Progenitor cell of endocrine pancreas (in vitro differentiated cells): Measurements from ENCODE around the gene PTPRM. TPM values are rescaled to one million over a fixed set of nuclear protein-coding genes. Genes with fewer than 3 reads are reported as not detected.

Experiments
- DNase-seq: peaks from one replicate; pipeline ENCODE4 v3.0.0; 2021; ENCODE audit warnings: low spot score; ENCODE audit not compliant: unreplicated experiment
- H3K27ac Mint-ChIP-seq: 2 replicates; pipeline ENCODE4 v1.8.0; 2021; ENCODE audit warnings: mild to moderate bottlenecking, moderate library complexity, mixed read lengths
- H3K27me3 Mint-ChIP-seq: 2 replicates; pipeline ENCODE4 v1.8.0; 2021; ENCODE audit warnings: mixed read lengths
- H3K36me3 Mint-ChIP-seq: 2 replicates; pipeline ENCODE4 v1.8.0; 2022; ENCODE audit warnings: mixed read lengths; ENCODE audit not compliant: insufficient read depth
- H3K4me1 Mint-ChIP-seq: 2 replicates; pipeline ENCODE4 v1.8.0; 2021; ENCODE audit warnings: low read depth, mixed read lengths
- H3K4me3 Mint-ChIP-seq: 2 replicates; pipeline ENCODE4 v1.8.0; 2021; ENCODE audit warnings: low read depth, mild to moderate bottlenecking, moderate library complexity, mixed read lengths
- H3K9me3 Mint-ChIP-seq: 2 replicates; pipeline ENCODE4 v1.8.0; 2021; ENCODE audit warnings: low read depth, mixed read lengths
- total RNA-seq: library from RNA; stranded (reverse); gene quantifications from 2 replicates; pipeline ENCODE4 v1.2.1, GENCODE V29; 2021
- TF ChIP-seq, protein P1 (sequence below): fragments of 200-600 bp; sonication (generic); IDR thresholded peaks from one replicate; pipeline ENCODE4 v1.5.0; 2021; ENCODE audit warnings: antibody characterized with exemption, mild to moderate bottlenecking; ENCODE audit not compliant: unreplicated experiment

PTPRM gene
- total RNA-seq, 1 donor from 2014 or later, result 23.2 TPM

GRCh38 chr18:8041526-8042111 is 474.5 kb downstream of the PTPRM start:
- Mint-ChIP-seq H3K27ac (no peak overlapping the region), H3K4me1 (peaks cover 5% of the 10 kb centered on the region), H3K9me3 (no peaks in the 10 kb centered on the region), H3K36me3 (no peaks in the 10 kb centered on the region), H3K4me3 (no peak overlapping the region), H3K27me3 (no peaks in the 10 kb centered on the region)
- DNase-seq, result no peak
- TF ChIP-seq, protein P1, sequence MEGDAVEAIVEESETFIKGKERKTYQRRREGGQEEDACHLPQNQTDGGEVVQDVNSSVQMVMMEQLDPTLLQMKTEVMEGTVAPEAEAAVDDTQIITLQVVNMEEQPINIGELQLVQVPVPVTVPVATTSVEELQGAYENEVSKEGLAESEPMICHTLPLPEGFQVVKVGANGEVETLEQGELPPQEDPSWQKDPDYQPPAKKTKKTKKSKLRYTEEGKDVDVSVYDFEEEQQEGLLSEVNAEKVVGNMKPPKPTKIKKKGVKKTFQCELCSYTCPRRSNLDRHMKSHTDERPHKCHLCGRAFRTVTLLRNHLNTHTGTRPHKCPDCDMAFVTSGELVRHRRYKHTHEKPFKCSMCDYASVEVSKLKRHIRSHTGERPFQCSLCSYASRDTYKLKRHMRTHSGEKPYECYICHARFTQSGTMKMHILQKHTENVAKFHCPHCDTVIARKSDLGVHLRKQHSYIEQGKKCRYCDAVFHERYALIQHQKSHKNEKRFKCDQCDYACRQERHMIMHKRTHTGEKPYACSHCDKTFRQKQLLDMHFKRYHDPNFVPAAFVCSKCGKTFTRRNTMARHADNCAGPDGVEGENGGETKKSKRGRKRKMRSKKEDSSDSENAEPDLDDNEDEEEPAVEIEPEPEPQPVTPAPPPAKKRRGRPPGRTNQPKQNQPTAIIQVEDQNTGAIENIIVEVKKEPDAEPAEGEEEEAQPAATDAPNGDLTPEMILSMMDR, result no peak

- H3K27me3 Mint-ChIP-seq, result no peaks in the 10 kb centered on the region
- H3K27ac Mint-ChIP-seq, result no peak overlapping the region
- peaks cover 5% of the 10 kb centered on the region for H3K4me1 Mint-ChIP-seq
Observed at GRCh38 chr18:8044004-8044403, 476.9 kb downstream of the PTPRM start.

GRCh38 chr18:8045160-8045883 is 478.2 kb downstream of the PTPRM start:
- H3K36me3 Mint-ChIP-seq, result no peaks in the 10 kb centered on the region

More at GRCh38 chr18:8044004-8044403, 476.9 kb downstream of the PTPRM start:
- Mint-ChIP-seq H3K4me3 (no peak overlapping the region), H3K36me3 (no peaks in the 10 kb centered on the region), H3K9me3 (no peaks in the 10 kb centered on the region)
- no peak for DNase-seq
- TF ChIP-seq, protein P1, result no peak

DNA sequence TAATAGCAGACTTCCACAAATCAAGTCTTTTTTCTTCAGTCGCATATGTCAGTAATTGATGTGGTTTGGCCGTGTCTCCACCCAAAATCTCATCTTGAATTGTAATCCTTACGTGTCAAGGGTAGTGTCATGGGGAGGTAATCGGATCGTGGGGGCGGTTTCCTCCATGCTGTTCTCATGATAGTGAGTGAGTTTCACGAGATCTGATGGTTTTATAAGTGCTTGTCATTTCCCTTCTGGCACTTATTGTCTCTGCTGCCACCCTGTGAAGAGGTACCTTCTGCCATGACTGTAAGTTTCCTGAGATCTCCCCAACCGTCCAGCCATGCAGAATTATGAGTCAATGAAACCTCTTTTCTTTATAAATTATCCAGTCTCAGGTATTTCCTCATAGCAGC is 478.8 kb downstream of the PTPRM start:
- DNase-seq, result no peak
- TF ChIP-seq, protein P1, result no peak
- no peak overlapping the region for H3K4me3 Mint-ChIP-seq
- no peaks in the 10 kb centered on the region for H3K27me3 Mint-ChIP-seq
- H3K4me1 Mint-ChIP-seq, result peaks cover 5% of the 10 kb centered on the region
- H3K36me3 Mint-ChIP-seq, result no peaks in the 10 kb centered on the region
- no peak overlapping the region for H3K27ac Mint-ChIP-seq
- H3K9me3 Mint-ChIP-seq, result no peaks in the 10 kb centered on the region

More at GRCh38 chr18:8045160-8045883, 478.2 kb downstream of the PTPRM start:
- H3K27me3 Mint-ChIP-seq, result no peaks in the 10 kb centered on the region
- no peaks in the 10 kb centered on the region for H3K9me3 Mint-ChIP-seq
- peaks cover 5% of the 10 kb centered on the region for H3K4me1 Mint-ChIP-seq
- DNase-seq, result no peak
- TF ChIP-seq, protein P1, result no peak
- H3K4me3 Mint-ChIP-seq, result no peak overlapping the region
- H3K27ac Mint-ChIP-seq, result no peak overlapping the region

GRCh38 chr18:8046441-8046840 is 479.3 kb downstream of the PTPRM start:
- H3K9me3 Mint-ChIP-seq, result no peaks in the 10 kb centered on the region
- H3K4me1 Mint-ChIP-seq, result peaks cover 7% of the 10 kb centered on the region
- H3K4me3 Mint-ChIP-seq, result no peak overlapping the region
- H3K27me3 Mint-ChIP-seq, result no peaks in the 10 kb centered on the region
- H3K36me3 Mint-ChIP-seq, result no peaks in the 10 kb centered on the region
- TF ChIP-seq, protein P1, result no peak
- H3K27ac Mint-ChIP-seq, result no peak overlapping the region
- no peak for DNase-seq
